Measurements from ENCODE around the gene ARSK.
"Not testable (repeated sequence)": the region's sequence is repeated elsewhere in the genome, so short reads cannot be mapped to it uniquely, and the experiment has no call there.

The ARSK gene

DNA sequence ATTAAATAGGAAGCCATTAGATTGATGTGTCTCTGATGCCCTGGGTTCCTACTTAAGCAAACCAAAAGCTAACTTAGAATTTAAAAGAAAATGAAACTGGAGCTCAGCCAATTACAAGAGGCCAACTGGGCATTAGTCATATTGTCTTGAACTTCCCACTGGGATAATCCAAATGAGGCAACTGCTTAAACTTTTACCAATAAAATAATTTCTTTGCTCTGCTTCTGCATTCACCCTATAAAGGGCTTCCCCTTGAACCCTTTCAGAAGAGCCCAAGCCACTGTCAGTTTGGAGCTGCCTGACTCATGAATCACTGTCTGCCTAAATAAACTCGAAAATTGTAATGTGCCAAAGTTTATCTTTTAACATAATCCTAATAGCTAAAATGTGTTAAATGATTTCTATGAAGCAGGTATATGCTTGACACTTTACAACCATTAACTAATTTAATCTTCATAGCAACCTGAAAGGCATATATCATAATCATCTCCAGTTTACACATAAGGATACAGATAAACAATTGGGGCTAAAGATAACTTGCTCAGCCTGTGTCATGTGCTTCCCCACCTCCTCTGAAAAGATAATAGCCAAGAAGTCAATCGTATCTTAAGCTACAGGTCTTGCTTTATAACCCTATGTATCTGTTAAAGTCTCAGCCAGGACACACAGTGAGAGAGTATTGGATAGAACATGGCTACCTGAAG lies 76.5 kb downstream of the ARSK start:
- TF ChIP-seq, protein P1, sequence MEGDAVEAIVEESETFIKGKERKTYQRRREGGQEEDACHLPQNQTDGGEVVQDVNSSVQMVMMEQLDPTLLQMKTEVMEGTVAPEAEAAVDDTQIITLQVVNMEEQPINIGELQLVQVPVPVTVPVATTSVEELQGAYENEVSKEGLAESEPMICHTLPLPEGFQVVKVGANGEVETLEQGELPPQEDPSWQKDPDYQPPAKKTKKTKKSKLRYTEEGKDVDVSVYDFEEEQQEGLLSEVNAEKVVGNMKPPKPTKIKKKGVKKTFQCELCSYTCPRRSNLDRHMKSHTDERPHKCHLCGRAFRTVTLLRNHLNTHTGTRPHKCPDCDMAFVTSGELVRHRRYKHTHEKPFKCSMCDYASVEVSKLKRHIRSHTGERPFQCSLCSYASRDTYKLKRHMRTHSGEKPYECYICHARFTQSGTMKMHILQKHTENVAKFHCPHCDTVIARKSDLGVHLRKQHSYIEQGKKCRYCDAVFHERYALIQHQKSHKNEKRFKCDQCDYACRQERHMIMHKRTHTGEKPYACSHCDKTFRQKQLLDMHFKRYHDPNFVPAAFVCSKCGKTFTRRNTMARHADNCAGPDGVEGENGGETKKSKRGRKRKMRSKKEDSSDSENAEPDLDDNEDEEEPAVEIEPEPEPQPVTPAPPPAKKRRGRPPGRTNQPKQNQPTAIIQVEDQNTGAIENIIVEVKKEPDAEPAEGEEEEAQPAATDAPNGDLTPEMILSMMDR (IDR thresholded peaks at IDR 0.05): no peak
- Mint-ChIP-seq H3K4me3 (no peak overlapping the region), H3K27me3 (ENCODE audit: low read depth, poor library complexity) (peaks cover 3% of the 10 kb centered on the region), H3K36me3 (ENCODE audit: low read depth) (no peaks in the 10 kb centered on the region), H3K4me1 (no peaks in the 10 kb centered on the region), H3K9me3 (peaks cover 11% of the 10 kb centered on the region), H3K27ac (no peak overlapping the region)
- DNase-seq: no peak

DNA sequence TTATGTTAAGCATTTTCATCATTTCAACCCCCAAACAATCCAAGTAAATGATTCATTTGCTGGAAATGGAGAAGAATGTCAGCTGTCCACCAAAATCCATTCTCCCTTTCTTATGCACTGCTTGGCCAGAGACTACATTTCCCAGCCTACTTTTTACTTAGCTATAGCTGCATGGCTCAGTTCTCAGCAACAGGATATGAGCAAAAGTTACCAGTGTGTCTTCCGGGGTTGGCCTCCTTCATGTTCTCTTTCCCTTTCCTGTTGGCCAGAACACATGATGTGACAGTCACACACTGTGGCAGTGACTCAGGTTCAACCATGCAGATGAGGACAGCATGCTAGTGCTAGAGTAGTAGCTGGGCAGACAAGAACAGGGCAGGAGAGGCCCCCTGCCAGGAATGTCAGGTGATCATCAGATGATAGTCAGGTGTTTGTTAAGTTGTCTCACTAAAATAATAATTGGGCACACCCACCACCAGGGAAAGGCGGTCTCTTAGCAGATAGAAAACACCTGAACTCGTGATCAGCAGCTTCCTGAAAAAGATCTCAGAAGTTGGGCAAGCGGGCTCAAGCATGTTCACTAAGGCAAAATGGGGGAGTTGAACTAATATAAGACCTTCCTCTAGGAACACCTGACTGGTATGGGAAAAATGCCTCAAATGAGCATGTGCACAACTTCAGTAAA lies 77.2 kb downstream of the ARSK start:
- Mint-ChIP-seq H3K9me3 (peaks cover 11% of the 10 kb centered on the region), H3K27ac (no peak overlapping the region), H3K36me3 (ENCODE audit: low read depth) (no peaks in the 10 kb centered on the region), H3K27me3 (ENCODE audit: low read depth, poor library complexity) (no peaks in the 10 kb centered on the region), H3K4me1 (no peaks in the 10 kb centered on the region), H3K4me3 (no peak overlapping the region)
- DNase-seq: no peak
- TF ChIP-seq, protein P1 (IDR thresholded peaks at IDR 0.05): no peak

DNA sequence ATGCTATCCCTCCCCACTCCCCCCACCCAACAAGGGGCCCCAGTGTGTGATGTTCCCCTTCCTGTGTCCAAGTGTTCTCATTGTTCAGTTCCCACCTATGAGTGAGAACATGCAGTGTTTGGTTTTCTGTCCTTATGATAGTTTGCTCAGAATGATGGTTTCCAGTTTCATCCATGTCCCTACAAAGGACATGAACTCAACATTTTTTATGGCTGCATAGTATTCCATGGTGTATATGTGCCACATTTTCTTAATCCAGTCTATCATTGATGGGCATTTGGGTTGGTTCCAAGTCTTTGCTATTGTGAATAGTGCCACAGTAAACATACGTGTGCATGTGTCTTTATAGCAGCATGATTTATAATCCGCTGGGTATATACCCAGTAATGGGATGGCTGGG lies 78.0 kb downstream of the ARSK start:
- not testable (repeated sequence) for H3K36me3 Mint-ChIP-seq (ENCODE audit: low read depth); H3K27ac Mint-ChIP-seq; DNase-seq; H3K4me3 Mint-ChIP-seq; H3K27me3 Mint-ChIP-seq (ENCODE audit: low read depth, poor library complexity); H3K4me1 Mint-ChIP-seq
- peaks cover 11% of the 10 kb centered on the region for H3K9me3 Mint-ChIP-seq

- no peak for DNase-seq
- no peaks in the 10 kb centered on the region for H3K36me3 Mint-ChIP-seq (ENCODE audit: low read depth)
- H3K4me3 Mint-ChIP-seq: no peak overlapping the region
- no peak overlapping the region for H3K27ac Mint-ChIP-seq
- peaks cover 11% of the 10 kb centered on the region for H3K9me3 Mint-ChIP-seq
- H3K27me3 Mint-ChIP-seq (ENCODE audit: low read depth, poor library complexity): peaks cover 2% of the 10 kb centered on the region
- H3K4me1 Mint-ChIP-seq: no peaks in the 10 kb centered on the region
- TF ChIP-seq, protein P1 (IDR thresholded peaks at IDR 0.05): no peak
Measured at GRCh38 chr5:95633671-95634070, 78.8 kb downstream of the ARSK start.

- no peak overlapping the region for H3K27ac Mint-ChIP-seq
- TF ChIP-seq, protein P1 (IDR thresholded peaks at IDR 0.05): no peak
- H3K9me3 Mint-ChIP-seq: peaks cover 10% of the 10 kb centered on the region
- H3K36me3 Mint-ChIP-seq (ENCODE audit: low read depth): no peaks in the 10 kb centered on the region
- H3K4me3 Mint-ChIP-seq: no peak overlapping the region
- no peak for DNase-seq
- H3K4me1 Mint-ChIP-seq: no peaks in the 10 kb centered on the region
- H3K27me3 Mint-ChIP-seq (ENCODE audit: low read depth, poor library complexity): peaks cover 2% of the 10 kb centered on the region
Measured at GRCh38 chr5:95634081-95634480, 79.2 kb downstream of the ARSK start.

GRCh38 chr5:95638632-95639031 lies 83.7 kb downstream of the ARSK start:
- H3K27ac Mint-ChIP-seq: no peak overlapping the region
- TF ChIP-seq, protein P1 (IDR thresholded peaks at IDR 0.05): no peak
- peaks cover 2% of the 10 kb centered on the region for H3K9me3 Mint-ChIP-seq
- no peak for DNase-seq
- peaks cover 5% of the 10 kb centered on the region for H3K4me1 Mint-ChIP-seq
- H3K4me3 Mint-ChIP-seq: no peak overlapping the region
- peaks cover 2% of the 10 kb centered on the region for H3K27me3 Mint-ChIP-seq (ENCODE audit: low read depth, poor library complexity)
- H3K36me3 Mint-ChIP-seq (ENCODE audit: low read depth): no peaks in the 10 kb centered on the region

Data from nephron progenitor cell (in vitro differentiated cells).